HepG2 (cell line): ENCODE results near the gene MRPL20. TPM values are rescaled to one million over a fixed set of nuclear protein-coding genes. Genes with fewer than 3 reads are reported as not detected.

Experiments
- AKNA ChIP-seq: sonication (generic); formaldehyde crosslinking; IDR thresholded peaks from 2 replicates; pipeline ENCODE4 v1.4.0; 2020; ENCODE audit warnings: missing genetic modification reagents, borderline replicate concordance
- CBX5 ChIP-seq: sonication (generic); formaldehyde crosslinking; IDR thresholded peaks from 2 replicates; pipeline ENCODE4 v1.4.0; 2020; ENCODE audit warnings: missing genetic modification reagents, borderline replicate concordance
- GLMP ChIP-seq: sonication (generic); formaldehyde crosslinking; IDR thresholded peaks from 2 replicates; pipeline ENCODE4 v1.9.0; 2021; ENCODE audit warnings: missing genetic modification reagents, mild to moderate bottlenecking, borderline replicate concordance
- KAT7 ChIP-seq: IDR thresholded peaks from 2 replicates; pipeline ENCODE4 v1.6.1; 2018; ENCODE audit warnings: borderline replicate concordance, missing compliant biosample characterization
- KAT8 ChIP-seq: IDR thresholded peaks from 2 replicates; pipeline ENCODE4 v1.6.1; 2016; ENCODE audit warnings: missing genetic modification reagents, missing compliant biosample characterization
- KDM4B ChIP-seq: sonication (generic); formaldehyde crosslinking; IDR thresholded peaks from 2 replicates; pipeline ENCODE4 v1.4.0; 2020; ENCODE audit warnings: missing genetic modification reagents
- RFXANK ChIP-seq: IDR thresholded peaks from 2 replicates; pipeline ENCODE4 v1.6.1; 2016
- SNAI1 ChIP-seq: sonication (generic); formaldehyde crosslinking; IDR thresholded peaks from 2 replicates; pipeline ENCODE4 v1.5.0; 2020; ENCODE audit warnings: mild to moderate bottlenecking, missing genetic modification reagents, borderline replicate concordance
- SRSF9 ChIP-seq: fragments of 200-400 bp; formaldehyde crosslinking; IDR thresholded peaks from 2 replicates; pipeline ENCODE4 v1.6.1; 2018; ENCODE audit warnings: borderline replicate concordance, mild to moderate bottlenecking, low read depth, low read length; ENCODE audit not compliant: insufficient read depth, poor library complexity, severe bottlenecking
- STAT6 ChIP-seq: sonication (generic); formaldehyde crosslinking; IDR thresholded peaks from 2 replicates; pipeline ENCODE4 v1.4.0; 2020; ENCODE audit warnings: missing genetic modification reagents, mild to moderate bottlenecking, borderline replicate concordance
- THAP11 ChIP-seq: IDR thresholded peaks from 2 replicates; pipeline ENCODE4 v1.6.1; 2016; ENCODE audit warnings: missing biosample characterization, missing genetic modification reagents
- ZFX ChIP-seq: sonication (generic); formaldehyde crosslinking; IDR thresholded peaks from 2 replicates; pipeline ENCODE4 v1.4.0; 2020; ENCODE audit warnings: mild to moderate bottlenecking, low read depth, missing genetic modification reagents, moderate library complexity
- ZNF414 ChIP-seq: sonication (generic); formaldehyde crosslinking; IDR thresholded peaks from 2 replicates; pipeline ENCODE4 v1.5.0; 2020; ENCODE audit warnings: missing genetic modification reagents
- ZNF766 ChIP-seq: sonication (generic); formaldehyde crosslinking; IDR thresholded peaks from 2 replicates; pipeline ENCODE4 v1.5.0; 2020; ENCODE audit warnings: missing genetic modification reagents, borderline replicate concordance
- ZNF83 ChIP-seq: sonication (generic); formaldehyde crosslinking; IDR thresholded peaks from 2 replicates; pipeline ENCODE4 v1.4.0; 2020; ENCODE audit warnings: missing genetic modification reagents, mild to moderate bottlenecking, borderline replicate concordance
- polyA plus RNA-seq, 8 experiments: library from polyadenylated mRNA; depleted of rRNA in 3 of 8; stranded (reverse) in 7 of 8; unstranded in 1 of 8; fragments of >200 nt; fragmentation: Illumina TruSeq in 4 of 8; extraction: Trizol in 4 of 8; gene quantifications; 2 replicates each; pipeline versions ENCODE4 v1.2.1 to v1.2.3, GENCODE V29; 2011 to 2016; ENCODE audit warnings: low read depth in 4 of 8, missing spikeins in 1 of 8, mixed read lengths in 1 of 8; ENCODE audit not compliant: insufficient read depth in 1 of 8
- total RNA-seq, 5 experiments: library from RNA; depleted of rRNA; stranded (reverse); fragments of >200 nt; fragmentation: Illumina TruSeq; extraction: Trizol; gene quantifications; 2 replicates each; pipeline ENCODE4 v1.2.3, GENCODE V29; 2016; ENCODE audit warnings: low read depth in 1 of 5
- TF ChIP-seq, protein P1 (sequence below): sonication (generic); formaldehyde crosslinking; IDR thresholded peaks from 2 replicates; pipeline ENCODE4 v1.4.0; 2020; ENCODE audit warnings: missing genetic modification reagents
- TF ChIP-seq, protein P2 (sequence below): sonication (generic); formaldehyde crosslinking; IDR thresholded peaks from 2 replicates; pipeline ENCODE4 v1.8.1; 2023; ENCODE audit warnings: missing genetic modification reagents, inconsistent platforms, borderline replicate concordance

Gene MRPL20
- total and polyA plus RNA-seq, 2 of the 13 experiments (the other 11 are each of a cell fraction or from before 2014, with no cell fraction given), result 59.2 to 127 TPM

DNA sequence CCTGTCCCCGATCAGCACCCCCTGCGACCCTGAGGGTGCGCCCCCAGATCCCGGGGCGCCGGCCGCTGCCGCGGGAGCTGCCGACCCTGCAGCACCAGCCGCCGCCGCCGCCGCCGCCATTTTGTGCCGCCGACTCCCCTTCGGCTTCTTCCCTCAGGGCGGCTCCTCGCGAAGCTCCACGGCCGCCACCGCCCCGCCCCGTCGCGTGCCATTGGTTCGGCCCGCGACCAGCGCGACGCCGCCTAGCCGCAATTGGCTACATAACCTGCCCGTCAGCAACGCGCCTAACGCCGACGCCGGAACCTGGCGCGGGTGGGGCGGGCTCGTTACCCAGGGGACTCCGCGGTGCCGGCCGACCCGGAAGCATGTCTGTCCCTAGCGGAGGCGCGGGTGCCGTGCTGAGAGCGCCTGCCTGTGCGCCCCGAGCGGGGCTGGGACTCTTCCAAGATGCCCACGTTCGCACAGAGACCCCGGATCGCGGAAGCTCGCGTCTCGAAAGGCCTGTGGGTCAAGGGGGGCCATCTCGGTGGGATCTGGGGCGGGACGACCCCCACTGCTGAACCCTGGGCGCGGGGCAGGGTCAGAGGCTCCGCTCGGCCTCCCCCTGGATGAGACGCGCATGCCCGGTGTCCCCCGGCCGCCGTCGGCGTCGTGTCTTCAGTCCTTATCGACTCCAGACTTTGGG lies 7.8 kb downstream of the MRPL20 start, which contains the start of gene CCNL2 (continued):
- 0 out of 2 replicates have a peak, but pooled peaks have one; percentile 66 for TF ChIP-seq RFXANK (CRISPR knock-in tag)
- peak; percentile 77; the same call in 1 of the 2 replicates for TF ChIP-seq KDM4B (CRISPR knock-in tag)
- TF ChIP-seq ZFX, result peak; percentile 82
- TF ChIP-seq, protein P1, sequence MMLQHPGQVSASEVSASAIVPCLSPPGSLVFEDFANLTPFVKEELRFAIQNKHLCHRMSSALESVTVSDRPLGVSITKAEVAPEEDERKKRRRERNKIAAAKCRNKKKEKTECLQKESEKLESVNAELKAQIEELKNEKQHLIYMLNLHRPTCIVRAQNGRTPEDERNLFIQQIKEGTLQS (CRISPR knock-in tag), result no peak
- TF ChIP-seq, protein P2, sequence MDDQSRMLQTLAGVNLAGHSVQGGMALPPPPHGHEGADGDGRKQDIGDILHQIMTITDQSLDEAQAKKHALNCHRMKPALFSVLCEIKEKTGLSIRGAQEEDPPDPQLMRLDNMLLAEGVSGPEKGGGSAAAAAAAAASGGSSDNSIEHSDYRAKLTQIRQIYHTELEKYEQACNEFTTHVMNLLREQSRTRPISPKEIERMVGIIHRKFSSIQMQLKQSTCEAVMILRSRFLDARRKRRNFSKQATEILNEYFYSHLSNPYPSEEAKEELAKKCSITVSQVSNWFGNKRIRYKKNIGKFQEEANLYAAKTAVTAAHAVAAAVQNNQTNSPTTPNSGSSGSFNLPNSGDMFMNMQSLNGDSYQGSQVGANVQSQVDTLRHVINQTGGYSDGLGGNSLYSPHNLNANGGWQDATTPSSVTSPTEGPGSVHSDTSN (CRISPR knock-in tag), result peak; percentile 91; the same call in 1 of the 2 replicates
- TF ChIP-seq CBX5 (CRISPR knock-in tag), result no peak
- peak; percentile 95 for TF ChIP-seq KAT8 (CRISPR knock-in tag)
- no peak for TF ChIP-seq SNAI1 (CRISPR knock-in tag)
- TF ChIP-seq ZNF766, result peak; percentile 66; the same call in 1 of the 2 replicates
- no peak for TF ChIP-seq STAT6 (CRISPR knock-in tag)
- TF ChIP-seq ZNF414 (CRISPR knock-in tag), result peak; percentile 61; the same call in 1 of the 2 replicates
- 0 out of 2 replicates have a peak, but pooled peaks have one; percentile 20 for TF ChIP-seq ZNF83
- no peak for TF ChIP-seq AKNA (CRISPR knock-in tag)
- no peak for TF ChIP-seq SRSF9
- TF ChIP-seq GLMP (CRISPR knock-in tag), result no peak
- TF ChIP-seq THAP11 (CRISPR knock-in tag), result peak; percentile 92
- peak; percentile 63; the same call in 1 of the 2 replicates for TF ChIP-seq KAT7 (CRISPR knock-in tag)
